K562 (cell line): ENCODE data around the gene NUP210. TPM values are rescaled to one million over a fixed set of nuclear protein-coding genes. Genes with fewer than 3 reads are reported as not detected.

Experiments used
- CAMTA2 ChIP-seq: fragments of 250-450 bp; sonication (Bioruptor Pico); conservative IDR thresholded peaks from 2 replicates; pipeline ENCODE4 v1.5.1; 2022
- KDM2B ChIP-seq: fragments of 250-450 bp; sonication (Bioruptor Pico); IDR thresholded peaks from 2 replicates; pipeline ENCODE4 v1.8.0; 2021; ENCODE audit warnings: mild to moderate bottlenecking, moderate library complexity
- MBD1 ChIP-seq: fragments of 250-450 bp; sonication (Bioruptor Pico); IDR thresholded peaks from 2 replicates; pipeline ENCODE4 v1.8.0; 2022; ENCODE audit warnings: inconsistent platforms
- NFIX ChIP-seq: fragments of 250-450 bp; sonication (Bioruptor Pico); IDR thresholded peaks from 2 replicates; pipeline ENCODE4 v1.4.0; 2020; ENCODE audit warnings: low read depth, mild to moderate bottlenecking, moderate library complexity
- PATZ1 ChIP-seq: fragments of 250-450 bp; sonication (Bioruptor Pico); IDR thresholded peaks from 2 replicates; pipeline ENCODE4 v1.5.0; 2020; ENCODE audit warnings: mild to moderate bottlenecking, borderline replicate concordance
- ZNF431 ChIP-seq: sonication (generic); formaldehyde crosslinking; IDR thresholded peaks from 2 replicates; pipeline ENCODE4 v1.8.0; 2022; ENCODE audit warnings: mild to moderate bottlenecking, missing genetic modification reagents
- polyA plus RNA-seq, 8 experiments: library from polyadenylated mRNA; depleted of rRNA in 4 of 8; stranded (reverse) in 5 of 8; unstranded in 3 of 8; fragments of >200 nt; fragmentation: Nextera tagmentation in 2 of 8; fragmentation: Illumina TruSeq in 1 of 8; extraction: Ambion mirVana in 2 of 8; extraction: Trizol in 1 of 8; gene quantifications; 2 replicates each; pipeline versions ENCODE4 v1.2.1 to v1.2.3, GENCODE V29; 2011 to 2014; ENCODE audit warnings: inconsistent platforms in 1 of 8, missing spikeins in 1 of 8
- total RNA-seq, 7 experiments: library from RNA; depleted of rRNA in 6 of 7; stranded (reverse); fragments of >200 nt in 6 of 7; fragmentation: Illumina TruSeq in 2 of 7; extraction: Trizol in 2 of 7; gene quantifications; 2 replicates each; pipeline versions ENCODE4 v1.2.1 to v1.2.3, GENCODE V29; 2011 to 2021; ENCODE audit warnings: low replicate concordance in 1 of 7

Gene NUP210
- total and polyA plus RNA-seq, 9 of the 15 experiments (the other 6 are each of a cell fraction or from before 2014, with no cell fraction given), result 1.2 to 138 (median 44.0) TPM

DNA sequence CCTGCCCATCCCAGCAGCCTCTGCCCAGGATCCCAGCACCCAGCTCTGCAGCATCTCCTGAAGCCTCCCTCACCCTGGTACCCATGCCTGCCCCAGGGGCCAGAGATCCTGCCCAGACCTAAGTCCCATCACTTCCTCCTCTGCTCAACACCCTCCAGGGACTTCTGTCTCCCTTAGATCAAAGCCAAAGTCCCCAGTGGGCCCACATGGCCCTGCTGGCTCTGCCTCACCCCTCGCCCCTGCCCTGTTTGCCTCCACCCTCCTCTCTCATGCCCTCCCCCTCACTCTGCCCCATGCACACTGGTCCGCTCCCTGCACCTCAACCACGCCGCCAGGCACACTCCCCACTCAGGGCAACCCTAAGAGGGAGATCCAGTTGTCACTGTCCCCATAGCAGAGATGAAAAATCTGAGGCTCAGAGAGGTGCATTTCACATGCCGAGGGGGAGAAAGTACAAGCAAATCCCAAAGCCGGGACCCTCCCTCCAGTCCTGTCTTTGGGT, 146.5 kb downstream of the NUP210 start (continued):
- TF ChIP-seq PATZ1 (no peak), KDM2B (CRISPR knock-in tag) (no peak), NFIX (no peak), MBD1 (CRISPR knock-in tag) (no peak), ZNF431 (CRISPR knock-in tag) (no peak), CAMTA2 (CRISPR knock-in tag) (no peak)
- TF ChIP-seq, all 486 proteins: peak for 0
